Activated effector memory CD4-positive, alpha-beta T cell treated with Interleukin-2 at 50 U/mL for 16 hours (primary cell): ENCODE measurements around the gene SAP30.

Experiments
- DNase-seq: peaks from one replicate; pipeline ENCODE4 v3.0.0-alpha.2; 2020

The SAP30 gene

GRCh38 chr4:173367946-173368345 is 2.8 kb upstream of the SAP30 start:
- no peak for DNase-seq

GRCh38 chr4:173370130-173370476 is 651 bp upstream of the SAP30 start:
- no peak for DNase-seq

- DNase-seq: peak; percentile 35
Observed at GRCh38 chr4:173371292-173372192, 788 bp downstream of the SAP30 start.

- no peak for DNase-seq
Observed at GRCh38 chr4:173374588-173374987, 3.8 kb downstream of the SAP30 start.

GRCh38 chr4:173379929-173380328 is 9.2 kb downstream of the SAP30 start:
- DNase-seq: no peak

GRCh38 chr4:173380987-173381386 is 10.2 kb downstream of the SAP30 start:
- no peak for DNase-seq

GRCh38 chr4:173381610-173382009 is 10.9 kb downstream of the SAP30 start:
- DNase-seq: no peak

GRCh38 chr4:173382349-173382748 is 11.6 kb downstream of the SAP30 start:
- DNase-seq: no peak

GRCh38 chr4:173386751-173387150 is 16.0 kb downstream of the SAP30 start:
- no peak for DNase-seq

GRCh38 chr4:173391701-173392100 is 20.9 kb downstream of the SAP30 start:
- no peak for DNase-seq

GRCh38 chr4:173397604-173398003 is 26.9 kb downstream of the SAP30 start:
- DNase-seq: no peak

GRCh38 chr4:173398220-173398619 is 27.5 kb downstream of the SAP30 start:
- no peak for DNase-seq

GRCh38 chr4:173398779-173399415 is 28.1 kb downstream of the SAP30 start, which contains the start of gene SCRG1:
SCRG1 (minus strand) TSS chr4:173399116; CDS start chr4:173391414, 7,702 bp downstream.
- no peak for DNase-seq

- DNase-seq: no peak
Observed at GRCh38 chr4:173401063-173401462, 30.3 kb downstream of the SAP30 start.

GRCh38 chr4:173403051-173403450 is 32.3 kb downstream of the SAP30 start:
- no peak for DNase-seq

GRCh38 chr4:173404296-173404865 is 33.6 kb downstream of the SAP30 start:
- no peak for DNase-seq

GRCh38 chr4:173405840-173406606 is 35.3 kb downstream of the SAP30 start:
- no peak for DNase-seq

- DNase-seq: no peak
Observed at GRCh38 chr4:173410079-173410478, 39.3 kb downstream of the SAP30 start.

GRCh38 chr4:173411106-173411693 is 40.4 kb downstream of the SAP30 start:
- DNase-seq: no peak

- no peak for DNase-seq
Observed at GRCh38 chr4:173413036-173413435, 42.3 kb downstream of the SAP30 start.

- DNase-seq: no peak
Observed at GRCh38 chr4:173414456-173414855, 43.7 kb downstream of the SAP30 start.

- DNase-seq: no peak
Observed at GRCh38 chr4:173415092-173415491, 44.3 kb downstream of the SAP30 start.
